BE2C (cell line): ENCODE data around the gene GALNT6.

ENCODE experiments used
- DNase-seq: peaks from one replicate; pipeline ENCODE4 v3.0.0-alpha.2; 2020
- H3K27me3 ChIP-seq: fragments of 250-450 bp; sonication (Bioruptor Pico); 2 replicates; pipeline ENCODE4 v1.5.1; 2020; ENCODE audit warnings: mild to moderate bottlenecking
- H3K36me3 ChIP-seq: fragments of 250-450 bp; sonication (Bioruptor Pico); 2 replicates; pipeline ENCODE4 v1.5.1; 2020; ENCODE audit warnings: mild to moderate bottlenecking
- H3K4me1 ChIP-seq: fragments of 250-450 bp; sonication (Bioruptor Pico); 2 replicates; pipeline ENCODE4 v1.5.1; 2020
- H3K4me3 ChIP-seq: 2 replicates; pipeline ENCODE4 v1.5.1; 2011; ENCODE audit warnings: low read depth, low read length
- H3K9me3 ChIP-seq: fragments of 250-450 bp; sonication (Bioruptor Pico); 2 replicates; pipeline ENCODE4 v1.5.1; 2020
- TF ChIP-seq, protein P1 (sequence below): IDR thresholded peaks from 2 replicates; pipeline ENCODE4 v1.5.1; 2012; ENCODE audit warnings: mild to moderate bottlenecking, low read depth, low read length

Gene GALNT6

DNA sequence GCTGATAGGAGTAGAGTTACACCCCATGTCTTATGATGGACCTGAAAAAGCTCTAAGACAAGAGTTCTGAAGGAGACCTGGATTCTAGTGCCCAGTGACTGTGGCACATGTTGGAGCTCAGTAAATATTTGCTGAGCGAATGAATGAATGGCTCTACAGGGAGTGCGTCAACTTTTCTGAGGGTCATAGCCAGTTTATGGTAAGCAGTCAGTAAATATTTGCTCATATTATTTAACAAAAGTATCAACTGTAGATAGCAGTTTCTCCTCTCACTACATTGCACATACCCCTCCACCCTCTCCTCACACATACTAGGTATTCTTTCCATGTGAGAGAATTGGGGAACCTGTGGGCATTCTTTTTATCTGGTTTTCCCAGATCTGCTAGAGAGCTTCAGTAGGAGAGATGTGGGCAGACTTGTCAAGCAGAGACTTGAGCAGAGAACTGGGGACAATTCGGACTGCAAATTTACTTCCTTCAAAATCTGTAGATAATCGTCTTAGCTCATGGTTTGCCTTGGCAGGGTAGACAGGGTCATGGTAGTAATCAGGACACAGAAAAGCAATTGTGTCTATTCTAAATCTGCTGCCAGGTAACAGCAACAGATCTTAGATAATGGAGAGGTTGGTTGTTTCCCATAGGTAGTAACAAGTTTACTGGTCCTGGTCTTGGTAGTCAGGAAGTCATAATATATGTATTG is 39.1 kb upstream of the GALNT6 start:
- H3K9me3 ChIP-seq: no peaks in the 10 kb centered on the region
- TF ChIP-seq, protein P1, sequence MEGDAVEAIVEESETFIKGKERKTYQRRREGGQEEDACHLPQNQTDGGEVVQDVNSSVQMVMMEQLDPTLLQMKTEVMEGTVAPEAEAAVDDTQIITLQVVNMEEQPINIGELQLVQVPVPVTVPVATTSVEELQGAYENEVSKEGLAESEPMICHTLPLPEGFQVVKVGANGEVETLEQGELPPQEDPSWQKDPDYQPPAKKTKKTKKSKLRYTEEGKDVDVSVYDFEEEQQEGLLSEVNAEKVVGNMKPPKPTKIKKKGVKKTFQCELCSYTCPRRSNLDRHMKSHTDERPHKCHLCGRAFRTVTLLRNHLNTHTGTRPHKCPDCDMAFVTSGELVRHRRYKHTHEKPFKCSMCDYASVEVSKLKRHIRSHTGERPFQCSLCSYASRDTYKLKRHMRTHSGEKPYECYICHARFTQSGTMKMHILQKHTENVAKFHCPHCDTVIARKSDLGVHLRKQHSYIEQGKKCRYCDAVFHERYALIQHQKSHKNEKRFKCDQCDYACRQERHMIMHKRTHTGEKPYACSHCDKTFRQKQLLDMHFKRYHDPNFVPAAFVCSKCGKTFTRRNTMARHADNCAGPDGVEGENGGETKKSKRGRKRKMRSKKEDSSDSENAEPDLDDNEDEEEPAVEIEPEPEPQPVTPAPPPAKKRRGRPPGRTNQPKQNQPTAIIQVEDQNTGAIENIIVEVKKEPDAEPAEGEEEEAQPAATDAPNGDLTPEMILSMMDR: no peak
- peaks cover 9% of the 10 kb centered on the region; the same call in 1 of the 2 replicates for H3K36me3 ChIP-seq
- H3K27me3 ChIP-seq: no peaks in the 10 kb centered on the region
- H3K4me1 ChIP-seq: peaks cover 13% of the 10 kb centered on the region
- H3K4me3 ChIP-seq: no peak overlapping the region
- no peak for DNase-seq

DNA sequence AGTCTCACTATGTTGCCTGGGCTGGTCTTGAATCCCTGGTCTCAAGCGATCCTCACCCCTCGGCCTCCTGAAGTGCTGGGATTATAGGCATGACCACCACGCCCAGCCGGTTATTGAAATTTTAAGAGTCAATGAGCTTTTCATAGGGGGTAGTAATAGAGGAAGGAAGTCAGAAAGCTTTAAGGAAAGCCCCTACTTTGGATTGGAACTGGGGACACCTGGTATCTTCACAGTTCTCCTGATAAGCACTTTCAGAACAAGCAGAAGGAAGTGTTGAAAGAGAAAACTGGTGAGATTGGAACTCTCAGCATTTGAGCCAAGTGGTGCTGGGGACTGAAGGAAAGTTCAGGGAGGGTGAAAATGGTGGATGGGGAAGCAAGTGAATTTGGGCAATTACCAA is 38.5 kb upstream of the GALNT6 start:
- H3K4me3 ChIP-seq: no peak overlapping the region
- no peaks in the 10 kb centered on the region for H3K9me3 ChIP-seq
- H3K27me3 ChIP-seq: no peaks in the 10 kb centered on the region
- peaks cover 9% of the 10 kb centered on the region; the same call in 1 of the 2 replicates for H3K36me3 ChIP-seq
- peaks cover 13% of the 10 kb centered on the region for H3K4me1 ChIP-seq
- DNase-seq: no peak
- TF ChIP-seq, protein P1: no peak

DNA sequence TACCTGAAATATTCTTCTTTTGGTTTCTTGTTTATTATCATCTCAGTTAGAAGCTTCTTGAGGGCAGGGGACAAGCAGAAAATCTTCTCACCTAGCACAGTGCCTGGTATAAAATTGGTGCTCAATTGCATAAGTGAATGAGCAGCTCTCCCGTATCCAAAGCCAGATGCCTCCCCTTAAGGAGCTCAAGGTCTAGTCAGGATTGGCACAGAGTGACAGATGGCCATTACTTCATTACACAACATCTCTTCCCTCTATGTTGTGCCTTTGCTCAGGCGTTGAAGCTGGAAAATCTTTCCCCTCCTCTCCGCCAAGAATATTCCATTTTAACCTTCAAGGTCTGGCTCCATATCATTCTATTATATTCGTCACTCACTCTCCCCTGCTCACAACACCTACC is 37.0 kb upstream of the GALNT6 start:
- Histone ChIP-seq H3K36me3 (peaks cover 9% of the 10 kb centered on the region; the same call in 1 of the 2 replicates), H3K9me3 (no peaks in the 10 kb centered on the region), H3K4me1 (peaks cover 16% of the 10 kb centered on the region), H3K27me3 (no peaks in the 10 kb centered on the region), H3K4me3 (no peak overlapping the region)
- TF ChIP-seq, protein P1: no peak
- no peak for DNase-seq

DNA sequence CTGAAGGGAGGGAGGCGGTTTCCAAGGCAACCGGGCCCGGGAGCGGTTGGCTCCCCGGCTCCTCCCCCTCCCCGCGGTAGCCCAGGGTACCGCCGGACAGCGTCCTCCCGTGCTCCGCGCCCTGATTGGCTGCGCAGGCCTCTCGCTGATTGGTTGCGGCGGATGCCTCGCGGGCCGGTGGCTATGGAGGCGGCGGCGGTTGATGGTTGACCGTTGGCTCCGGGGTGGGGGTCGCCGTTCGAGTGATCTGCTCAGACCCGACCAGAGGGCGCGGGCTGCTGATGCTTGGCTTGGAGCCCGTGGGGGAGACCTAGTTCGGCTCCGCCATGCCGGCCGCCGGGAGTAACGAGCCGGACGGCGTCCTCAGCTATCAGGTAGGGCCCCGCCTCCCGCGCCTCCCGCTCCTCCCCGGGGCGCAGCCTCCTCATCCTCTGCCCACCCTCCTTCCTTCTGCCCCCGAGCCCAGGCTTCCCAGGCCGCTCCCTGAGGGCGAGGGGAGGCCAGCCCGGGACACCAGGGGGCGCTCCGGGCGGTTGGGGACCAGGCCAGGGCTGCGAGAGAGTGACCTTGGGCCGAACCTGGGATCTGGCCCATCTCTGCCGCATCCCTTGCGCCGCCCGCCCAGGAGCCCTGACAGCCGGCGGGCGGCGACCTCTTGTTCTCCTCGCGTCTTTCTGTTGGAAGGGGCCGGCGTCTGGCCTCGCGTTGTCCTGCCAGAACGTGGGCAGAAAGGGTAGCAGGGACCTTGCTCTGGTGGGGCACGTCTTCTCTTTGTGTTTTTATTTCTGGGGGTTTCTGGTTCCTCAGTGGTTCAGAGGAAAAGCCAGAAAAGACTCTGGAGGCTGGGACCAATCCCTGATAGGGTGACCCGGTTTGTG is 33.7 kb upstream of the GALNT6 start, which contains the start of gene SLC4A8:
TSS of gene SLC4A8 (plus strand) at position 170 of the 878 bp plus-strand sequence. CDS start at position 327, 157 bp downstream.
- Histone ChIP-seq H3K27me3 (no peaks in the 10 kb centered on the region), H3K4me3 (peak within 1 kb of the TSS; percentile 75), H3K4me1 (peaks cover 21% of the 10 kb centered on the region), H3K36me3 (no peaks in the 10 kb centered on the region), H3K9me3 (no peaks in the 10 kb centered on the region)
- TF ChIP-seq, protein P1: peak; percentile 82
- DNase-seq: peak; percentile 100

DNA sequence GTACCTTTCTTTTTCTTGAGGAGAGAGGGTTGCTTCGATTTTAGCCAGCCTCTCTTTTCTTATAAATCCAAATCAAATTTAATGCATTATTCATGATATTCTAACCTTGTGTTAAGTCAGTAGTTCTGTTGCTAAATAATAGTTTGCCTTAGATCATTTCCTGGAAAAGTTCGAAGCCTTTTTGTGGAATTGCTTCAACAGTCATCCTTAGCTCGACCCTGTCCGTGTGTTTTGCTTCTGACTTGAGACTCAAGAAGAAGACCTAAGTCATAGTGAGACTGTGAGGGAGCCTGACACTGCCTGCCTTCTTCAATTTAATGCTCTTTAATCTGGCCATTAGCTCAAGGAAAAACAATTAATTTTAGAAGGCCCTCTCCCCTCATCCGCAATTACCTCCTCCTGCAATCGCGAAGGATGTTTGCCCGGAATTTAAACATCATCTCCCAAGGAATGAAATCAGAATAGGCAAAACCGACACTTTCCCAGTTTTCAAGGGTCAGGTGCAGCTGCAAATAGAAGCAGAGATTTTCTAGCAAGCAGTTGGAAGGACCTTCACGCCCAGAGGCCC is 33.0 kb upstream of the GALNT6 start:
- H3K27me3 ChIP-seq: no peaks in the 10 kb centered on the region
- no peaks in the 10 kb centered on the region for H3K9me3 ChIP-seq
- TF ChIP-seq, protein P1: no peak
- peaks cover 23% of the 10 kb centered on the region for H3K4me1 ChIP-seq
- H3K4me3 ChIP-seq: peak overlapping the region; percentile 23
- H3K36me3 ChIP-seq: no peaks in the 10 kb centered on the region
- no peak for DNase-seq
